ENCODE results near the gene SNORC.

DNA sequence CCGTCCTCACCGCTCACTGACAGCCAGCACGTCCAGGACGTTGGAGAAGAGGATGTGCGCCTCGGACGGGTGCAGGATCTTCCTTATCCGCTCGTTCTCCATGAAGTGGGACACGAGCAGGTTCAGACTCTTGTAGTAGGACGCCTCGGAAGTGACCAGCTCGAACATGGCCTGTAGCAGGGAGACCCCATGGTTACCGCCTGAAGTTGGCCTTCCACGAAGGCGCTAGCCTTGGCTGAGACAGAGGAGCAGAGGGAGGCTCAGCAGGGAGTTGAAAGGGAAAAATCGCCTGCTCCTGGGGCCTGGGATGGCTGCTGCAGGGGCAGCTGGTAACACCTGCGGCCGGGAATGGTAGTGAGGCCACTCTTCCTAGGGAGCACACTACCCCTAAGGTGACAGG, 24.7 kb downstream of the SNORC start:
- TF ChIP-seq, protein P1, sequence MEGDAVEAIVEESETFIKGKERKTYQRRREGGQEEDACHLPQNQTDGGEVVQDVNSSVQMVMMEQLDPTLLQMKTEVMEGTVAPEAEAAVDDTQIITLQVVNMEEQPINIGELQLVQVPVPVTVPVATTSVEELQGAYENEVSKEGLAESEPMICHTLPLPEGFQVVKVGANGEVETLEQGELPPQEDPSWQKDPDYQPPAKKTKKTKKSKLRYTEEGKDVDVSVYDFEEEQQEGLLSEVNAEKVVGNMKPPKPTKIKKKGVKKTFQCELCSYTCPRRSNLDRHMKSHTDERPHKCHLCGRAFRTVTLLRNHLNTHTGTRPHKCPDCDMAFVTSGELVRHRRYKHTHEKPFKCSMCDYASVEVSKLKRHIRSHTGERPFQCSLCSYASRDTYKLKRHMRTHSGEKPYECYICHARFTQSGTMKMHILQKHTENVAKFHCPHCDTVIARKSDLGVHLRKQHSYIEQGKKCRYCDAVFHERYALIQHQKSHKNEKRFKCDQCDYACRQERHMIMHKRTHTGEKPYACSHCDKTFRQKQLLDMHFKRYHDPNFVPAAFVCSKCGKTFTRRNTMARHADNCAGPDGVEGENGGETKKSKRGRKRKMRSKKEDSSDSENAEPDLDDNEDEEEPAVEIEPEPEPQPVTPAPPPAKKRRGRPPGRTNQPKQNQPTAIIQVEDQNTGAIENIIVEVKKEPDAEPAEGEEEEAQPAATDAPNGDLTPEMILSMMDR (IDR thresholded peaks at IDR 0.05) = no peak
- no peak for TF ChIP-seq POLR2A (IDR thresholded peaks at IDR 0.05)

All from tibial nerve (tissue), 3 donors.